22Rv1 (cell line): Measurements from ENCODE around the gene TIAM2.

Experiments used
- H3K27ac ChIP-seq: fragments of 450-650 bp; 2 replicates; pipeline ENCODE4 v1.5.1; 2017
- CTCF ChIP-seq: fragments of 450-650 bp; IDR thresholded peaks from 2 replicates; pipeline ENCODE4 v1.5.1; 2017; ENCODE audit warnings: mild to moderate bottlenecking
- ZFX ChIP-seq: fragments of 450-650 bp; IDR thresholded peaks from 2 replicates; pipeline ENCODE4 v1.6.1; 2017; ENCODE audit warnings: antibody characterized with exemption, borderline replicate concordance

TIAM2 gene

GRCh38 chr6:155024391-155025027 lies 29.4 kb downstream of the TIAM2 start:
- no peak overlapping the region for H3K27ac ChIP-seq
- TF ChIP-seq CTCF (no peak), ZFX (no peak)

GRCh38 chr6:155026022-155026705 lies 31.0 kb downstream of the TIAM2 start:
- no peak overlapping the region for H3K27ac ChIP-seq
- no peak for TF ChIP-seq ZFX
- no peak for TF ChIP-seq CTCF

- H3K27ac ChIP-seq: no peak overlapping the region
- no peak for TF ChIP-seq CTCF
Measured at GRCh38 chr6:155026706-155027045, 31.6 kb downstream of the TIAM2 start.

GRCh38 chr6:155030148-155030720 lies 35.1 kb downstream of the TIAM2 start:
- H3K27ac ChIP-seq: no peak overlapping the region
- TF ChIP-seq CTCF (no peak), ZFX (no peak)

GRCh38 chr6:155031091-155031490 lies 36.0 kb downstream of the TIAM2 start:
- H3K27ac ChIP-seq: no peak overlapping the region
- no peak for TF ChIP-seq ZFX
- TF ChIP-seq CTCF: no peak

GRCh38 chr6:155033021-155033791 lies 38.1 kb downstream of the TIAM2 start:
- no peak for TF ChIP-seq CTCF
- no peak for TF ChIP-seq ZFX
- H3K27ac ChIP-seq: no peak overlapping the region
